Stimulated activated CD8-positive, alpha-beta memory T cell treated with anti-CD3 and anti-CD28 coated beads, Interleukin-12 subunit alpha, Interleukin-12 subunit beta, amount 100 ng/mL, for 4 hours (primary cell): Measurements from ENCODE around the gene TEKT5.
"Not testable (repeated sequence)": the region's sequence is repeated elsewhere in the genome, so short reads cannot be mapped to it uniquely, and the experiment has no call there.

Experiments used
- DNase-seq: peaks from one replicate; pipeline ENCODE4 v3.0.0-alpha.2; 2020; ENCODE audit warnings: low read depth

TEKT5 gene

GRCh38 chr16:10684511-10685151 is 10.1 kb downstream of the TEKT5 start:
- DNase-seq: no peak

DNA sequence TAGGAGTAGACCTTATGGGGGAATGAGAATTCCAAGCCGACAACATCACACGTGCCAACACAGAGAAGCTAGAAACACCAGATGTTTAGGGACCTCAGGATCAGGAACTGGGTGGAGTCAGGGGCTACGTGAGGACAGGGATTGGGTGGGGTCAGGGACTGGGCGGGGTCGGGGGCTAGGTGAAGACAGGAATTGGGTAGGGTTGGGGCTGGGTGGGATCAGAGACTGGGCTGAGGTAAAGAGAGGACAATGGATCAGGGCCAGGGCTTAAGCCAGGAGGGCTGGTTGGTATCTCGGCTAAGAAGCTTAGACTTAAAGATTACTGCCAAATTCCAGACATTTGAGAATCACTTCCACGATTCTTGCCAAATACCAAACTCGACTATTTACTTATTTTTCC is 11.6 kb downstream of the TEKT5 start:
- DNase-seq: no peak

DNA sequence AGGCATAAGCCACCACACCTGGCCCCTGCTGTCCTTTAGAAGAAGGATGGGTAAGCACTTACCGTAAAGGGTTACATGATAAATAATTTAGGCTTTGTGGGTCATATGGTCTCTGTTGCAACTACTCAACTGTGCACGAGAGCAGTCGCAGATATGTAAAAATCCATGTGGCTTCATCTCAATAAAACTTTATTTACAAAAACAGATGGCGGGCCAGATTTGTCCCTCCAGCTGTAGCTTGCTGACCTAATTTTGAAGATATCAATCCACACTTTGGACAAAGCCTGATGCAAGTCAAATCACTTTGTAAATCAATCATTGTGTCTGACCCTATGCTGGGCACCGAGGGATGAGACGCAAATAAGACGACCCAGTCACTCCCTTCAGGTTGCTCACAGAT is 12.1 kb downstream of the TEKT5 start:
- no peak for DNase-seq

- DNase-seq: no peak
Observed at GRCh38 chr16:10681310-10682308, 13.1 kb downstream of the TEKT5 start.

GRCh38 chr16:10679921-10680320 is 14.8 kb downstream of the TEKT5 start:
- no peak for DNase-seq

DNA sequence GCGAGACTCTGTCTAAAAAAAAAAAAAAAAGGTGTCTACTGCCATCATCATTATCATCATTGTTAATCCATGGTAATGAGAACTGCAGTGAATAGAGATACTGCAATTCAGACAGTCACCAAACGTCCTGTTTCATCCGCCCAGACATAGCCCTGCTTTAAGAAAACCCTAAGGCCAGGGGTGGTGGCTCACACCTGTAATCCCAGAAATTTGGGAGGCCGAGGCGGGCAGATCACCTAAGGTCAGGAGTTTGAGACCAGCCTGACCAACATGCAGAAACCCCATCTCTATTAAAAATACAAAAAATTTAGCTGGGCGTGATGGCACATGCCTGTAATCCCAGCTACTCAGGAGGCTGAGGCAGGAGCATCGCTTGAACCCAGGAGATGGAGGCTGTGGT is 15.3 kb downstream of the TEKT5 start:
- not testable (repeated sequence) for DNase-seq

- DNase-seq: no peak
Observed at GRCh38 chr16:10678655-10679054, 16.1 kb downstream of the TEKT5 start.

DNA sequence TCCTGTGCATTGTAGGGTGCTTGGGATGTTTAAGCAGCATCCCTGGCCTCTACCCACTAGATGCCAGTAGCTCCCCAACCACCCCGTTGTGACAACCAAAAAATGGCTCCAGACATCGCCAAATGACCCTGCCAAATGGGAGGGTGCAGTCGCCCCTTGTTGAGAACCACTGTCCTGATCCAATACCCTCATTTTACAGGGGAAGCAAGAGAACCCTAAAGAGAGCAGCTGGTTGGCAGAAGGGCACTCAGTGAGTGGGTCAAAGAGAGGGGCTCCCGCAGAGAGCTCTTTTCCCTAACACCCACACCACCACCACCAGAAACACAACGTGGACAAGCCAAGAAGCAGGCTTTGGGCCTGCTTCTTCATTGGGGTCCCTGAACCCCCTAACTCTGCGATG is 18.4 kb downstream of the TEKT5 start:
- DNase-seq: no peak

DNA sequence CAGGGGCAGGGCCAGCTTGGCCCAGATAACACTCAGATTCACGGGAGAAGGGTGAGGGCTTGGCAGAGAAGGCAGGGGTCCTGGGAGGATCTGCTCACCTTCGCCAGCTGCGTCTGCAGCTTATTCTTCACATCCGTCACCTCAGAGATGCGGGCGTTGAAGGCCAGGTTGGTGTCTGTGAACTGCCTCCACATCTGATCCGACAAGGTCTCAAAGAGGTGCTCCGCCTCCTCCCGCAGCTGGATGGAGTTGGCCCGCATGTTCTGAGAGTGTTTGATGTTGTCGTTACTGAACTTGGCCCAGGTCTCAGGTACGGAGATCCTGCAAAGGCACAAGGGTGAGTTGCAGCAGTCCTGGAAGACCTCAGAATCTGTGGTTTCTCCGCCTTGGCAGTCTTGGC is 18.9 kb downstream of the TEKT5 start:
- no peak for DNase-seq

GRCh38 chr16:10675216-10675615 is 19.5 kb downstream of the TEKT5 start:
- no peak for DNase-seq

DNA sequence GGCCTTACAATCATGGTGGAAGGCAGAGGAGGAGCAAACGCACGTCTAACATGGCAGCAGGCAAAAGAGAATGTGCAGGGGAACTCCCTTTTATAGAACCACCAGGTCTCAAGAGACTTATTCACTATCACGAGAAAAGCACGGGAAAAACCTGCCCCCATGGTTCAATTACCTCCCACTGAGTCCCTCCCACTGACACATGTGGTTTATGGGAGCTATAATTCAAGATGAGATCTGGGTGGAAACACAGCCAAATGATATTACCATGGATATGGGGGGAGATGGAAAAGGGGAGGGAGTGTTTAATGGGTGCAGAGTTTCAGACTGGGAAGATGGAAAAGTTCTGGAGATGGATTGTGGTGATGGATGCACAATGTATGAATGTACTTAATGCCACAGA is 23.0 kb downstream of the TEKT5 start:
- DNase-seq: no peak

DNA sequence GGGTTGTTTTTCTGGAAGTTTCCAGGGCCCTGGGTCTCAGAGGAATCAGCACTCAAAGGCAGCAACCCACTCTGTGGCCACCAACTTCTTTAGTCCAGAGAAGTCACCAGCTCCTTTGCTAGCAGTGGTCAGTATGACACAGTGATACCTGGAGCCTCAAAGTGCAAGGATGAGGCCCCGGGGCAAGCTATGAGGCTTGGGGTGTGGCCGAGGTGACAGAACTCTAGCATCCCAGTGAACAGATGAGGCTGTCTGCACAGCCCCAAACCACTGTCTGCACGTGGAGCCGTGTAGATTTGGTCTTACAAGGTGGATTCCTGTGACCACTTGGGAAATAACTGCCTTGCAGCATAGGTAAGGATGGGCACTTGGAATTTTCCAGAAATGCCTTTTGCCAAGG is 24.9 kb downstream of the TEKT5 start:
- no peak for DNase-seq

DNA sequence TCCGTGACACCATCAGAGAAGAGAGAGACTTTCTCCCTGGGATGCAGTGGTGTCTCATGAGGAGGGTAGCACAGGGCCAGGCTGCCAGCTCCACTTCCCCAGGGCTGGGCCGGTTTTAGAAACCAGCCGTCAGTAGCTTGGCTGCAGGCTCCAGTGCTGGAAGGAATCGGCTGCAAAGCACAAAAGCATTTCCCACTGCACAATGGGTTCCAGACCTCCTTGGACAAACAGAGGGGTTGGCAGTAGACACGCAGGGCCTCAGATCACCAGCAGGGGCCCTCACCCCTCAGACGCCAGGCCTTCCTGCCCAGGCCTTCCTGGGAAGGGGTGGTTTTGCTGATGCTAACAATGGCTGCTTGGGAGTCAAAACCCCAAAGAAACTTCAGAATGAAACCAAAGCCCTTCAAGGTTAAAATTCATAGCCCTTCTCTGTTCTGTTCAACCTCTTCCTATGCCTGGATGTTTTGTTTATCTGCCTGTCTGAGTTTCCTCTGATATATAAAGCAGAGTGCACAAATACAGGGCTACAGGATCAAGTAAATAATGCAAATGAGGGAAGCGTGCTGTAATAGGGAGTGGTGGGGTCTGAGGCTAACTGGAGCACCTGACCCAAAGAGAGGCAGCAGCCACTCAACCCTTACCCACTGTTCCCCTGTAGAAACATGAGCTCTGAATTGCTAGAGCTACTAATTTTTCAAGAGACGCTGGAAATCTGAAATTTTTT is 26.2 kb downstream of the TEKT5 start:
- DNase-seq: no peak

DNA sequence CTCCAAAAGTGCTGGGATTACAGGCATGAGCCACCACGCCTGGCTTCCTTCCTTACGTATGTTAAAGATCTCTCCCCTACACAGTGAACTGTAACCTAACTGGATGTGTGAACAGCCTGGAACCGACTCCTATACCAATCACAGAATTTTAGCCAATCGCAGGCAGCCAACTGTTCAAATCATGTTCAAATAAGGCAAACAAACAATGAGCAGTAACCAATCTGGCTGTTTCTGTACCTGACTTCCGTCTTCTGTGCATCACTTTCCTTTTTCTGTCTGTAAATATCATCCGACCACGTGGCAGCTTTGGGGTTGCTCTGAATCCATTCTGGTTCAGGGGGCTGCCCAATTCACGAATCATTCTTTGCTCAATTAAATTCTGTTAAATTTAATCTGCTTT is 27.5 kb downstream of the TEKT5 start:
- no peak for DNase-seq

- no peak for DNase-seq
Observed at GRCh38 chr16:10666291-10666690, 28.4 kb downstream of the TEKT5 start.

- no peak for DNase-seq
Observed at GRCh38 chr16:10665166-10665565, 29.6 kb downstream of the TEKT5 start.

GRCh38 chr16:10664720-10665126 is 30.0 kb downstream of the TEKT5 start:
- no peak for DNase-seq

DNA sequence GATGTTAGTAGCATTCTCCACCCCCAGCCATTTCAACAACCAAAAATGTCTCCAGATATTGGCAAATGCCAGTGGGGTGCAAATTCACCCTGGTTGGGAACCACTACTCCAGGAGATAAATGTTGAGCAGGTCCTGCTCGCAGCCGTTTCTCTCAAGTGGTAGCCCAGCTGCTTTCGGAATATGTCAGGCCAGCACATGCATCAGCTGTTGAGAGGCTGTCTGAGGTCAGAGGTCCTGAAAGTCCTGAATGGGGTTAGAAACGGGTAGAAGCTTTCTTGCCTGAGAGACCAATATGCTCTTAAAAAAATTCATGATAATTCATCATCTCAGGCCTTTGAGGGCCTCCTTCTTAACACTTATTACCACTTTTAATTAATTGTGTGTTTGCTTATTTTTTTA is 31.0 kb downstream of the TEKT5 start:
- no peak for DNase-seq

GRCh38 chr16:10663146-10663545 is 31.6 kb downstream of the TEKT5 start:
- DNase-seq: no peak

- no peak for DNase-seq
Observed at GRCh38 chr16:10662212-10662611, 32.5 kb downstream of the TEKT5 start.

DNA sequence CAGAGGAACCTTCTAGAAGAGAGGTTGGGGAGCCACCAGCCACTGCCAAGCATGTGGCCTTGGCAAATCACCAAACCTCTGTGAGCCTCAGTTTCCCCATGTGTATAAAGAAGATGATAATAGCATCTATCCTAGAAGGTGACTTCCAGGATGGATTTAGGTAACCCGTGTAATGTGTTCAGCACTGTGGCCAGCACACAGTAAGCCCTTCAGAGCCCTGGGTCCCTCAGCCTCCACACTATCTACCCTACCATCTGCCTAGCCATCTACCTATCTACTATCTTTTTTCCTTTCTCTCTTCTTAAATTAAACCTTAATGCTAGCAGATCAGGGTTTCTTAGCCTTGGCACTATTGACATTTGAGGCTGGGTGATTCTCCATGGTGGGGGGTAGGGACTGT is 33.0 kb downstream of the TEKT5 start:
- DNase-seq: no peak

DNA sequence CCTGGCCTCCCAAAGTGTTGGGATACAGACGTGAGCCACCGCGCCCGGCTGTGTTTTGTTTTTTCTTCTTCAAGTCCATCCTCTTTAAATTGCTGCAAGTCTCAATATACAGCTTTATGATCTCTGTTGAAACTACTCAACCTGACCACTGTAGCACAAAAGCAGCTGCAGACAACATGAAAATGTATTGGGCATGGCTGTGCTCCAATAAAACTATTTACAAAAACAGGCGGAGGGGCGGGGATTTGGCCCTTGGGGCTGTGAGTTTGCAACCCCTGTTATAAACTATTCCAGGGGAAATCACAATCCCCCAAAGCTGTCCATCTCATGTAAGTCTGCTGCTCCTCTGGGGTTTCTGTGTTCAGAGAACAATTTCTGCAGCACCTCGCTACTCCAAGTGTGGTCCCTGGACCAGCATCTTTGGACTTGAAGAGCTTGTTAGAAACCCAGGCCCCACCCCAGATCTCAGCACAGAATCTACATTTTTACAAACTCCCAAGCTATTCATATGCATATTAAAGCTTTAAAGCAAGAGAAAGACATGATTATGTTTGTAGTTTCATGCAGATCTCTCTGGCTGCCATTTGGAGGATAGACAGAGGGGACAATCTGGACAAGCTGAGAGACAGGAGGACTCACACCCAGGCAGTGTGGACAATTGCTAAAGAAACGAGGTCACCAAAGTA is 33.6 kb downstream of the TEKT5 start:
- no peak for DNase-seq
